NCI-H1436 treated with DMSO at 0.1 percent for 48 hours (cell line): ENCODE results near the gene PYY.
"Not testable (repeated sequence)": the region's sequence is repeated elsewhere in the genome, so short reads cannot be mapped to it uniquely, and the experiment has no call there.

Experiments used
- DNase-seq: peaks from one replicate; lab custom pipeline; 2025; lab: John Stamatoyannopoulos, UW

PYY gene

DNA sequence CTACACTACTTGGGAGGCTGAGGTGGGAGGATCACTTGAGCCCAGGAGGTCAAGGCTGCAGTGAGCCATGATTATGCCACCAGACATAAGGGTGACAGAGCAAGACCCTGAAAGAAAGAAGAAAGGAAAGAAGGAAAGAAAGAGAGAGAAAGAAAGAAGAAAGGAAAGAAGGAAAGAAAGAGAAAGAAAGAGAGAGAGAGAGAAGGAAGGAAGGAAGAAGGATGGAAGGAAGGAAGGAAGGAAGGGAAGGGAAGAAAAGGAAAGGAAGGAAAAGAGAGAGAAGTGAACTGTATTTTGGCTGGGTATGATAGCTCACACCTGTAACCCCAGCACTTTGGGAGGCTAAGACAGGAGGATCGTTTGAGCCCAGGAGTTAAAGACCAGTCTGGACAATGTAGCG, 24.3 kb upstream of the PYY start:
- no peak for DNase-seq

DNA sequence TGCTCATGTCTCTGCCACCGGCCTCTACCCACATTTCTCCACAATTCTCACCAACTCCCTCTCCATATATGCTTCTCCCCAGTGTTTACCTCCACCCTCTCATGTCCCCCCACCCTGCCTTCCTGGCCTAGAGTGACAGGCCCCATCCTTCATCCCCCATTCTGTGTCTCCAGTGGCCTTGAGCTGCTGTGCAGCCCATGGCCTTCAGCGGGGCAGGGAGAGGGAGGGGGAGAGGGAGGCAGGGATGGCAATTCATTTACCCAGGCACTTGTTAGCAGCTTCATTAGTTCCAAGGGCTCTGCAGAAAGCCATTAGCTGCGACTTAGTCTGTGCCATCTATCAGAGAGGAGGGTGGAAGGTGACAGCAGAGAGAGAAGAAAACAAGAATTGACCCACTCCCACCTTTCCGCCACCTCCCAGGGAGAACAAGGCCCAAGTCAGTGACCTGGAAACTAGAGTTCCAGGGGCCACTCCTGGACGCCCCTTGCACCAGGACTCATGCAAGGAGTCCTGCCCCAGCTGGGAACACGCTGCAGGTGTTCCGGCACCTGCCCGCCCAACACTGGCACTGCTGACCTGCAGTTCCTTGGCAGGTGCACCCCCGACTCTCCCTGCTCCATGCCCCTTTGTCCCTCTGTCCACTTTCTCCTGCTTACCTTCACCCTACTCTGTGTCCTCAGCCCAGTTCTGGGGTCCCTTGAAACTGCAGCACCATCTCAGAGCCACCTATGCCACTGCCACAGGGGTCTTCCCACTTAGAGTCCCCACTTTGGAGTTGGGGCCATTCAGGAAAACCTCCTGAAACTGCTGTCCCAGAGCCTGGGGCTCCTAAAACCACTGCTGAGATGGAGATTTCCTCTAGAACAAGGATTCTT, 23.5 kb upstream of the PYY start:
- DNase-seq = no peak

DNA sequence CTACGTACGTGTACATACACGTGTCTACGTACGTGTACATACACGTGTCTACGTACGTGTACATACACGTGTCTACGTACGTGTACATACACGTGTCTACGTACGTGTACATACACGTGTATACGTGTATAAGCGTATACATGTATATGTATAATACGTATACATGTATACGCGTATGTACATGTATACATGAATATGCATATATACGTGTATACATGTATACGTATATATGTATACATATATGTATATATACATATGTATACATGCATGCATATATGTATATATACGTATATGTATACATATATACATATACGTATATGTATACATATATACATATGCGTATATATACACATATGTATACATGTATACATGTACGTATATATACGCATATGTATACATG, 22.2 kb upstream of the PYY start:
- no peak for DNase-seq

GRCh38 chr17:43974382-43975266, 20.9 kb upstream of the PYY start:
- no peak for DNase-seq

DNA sequence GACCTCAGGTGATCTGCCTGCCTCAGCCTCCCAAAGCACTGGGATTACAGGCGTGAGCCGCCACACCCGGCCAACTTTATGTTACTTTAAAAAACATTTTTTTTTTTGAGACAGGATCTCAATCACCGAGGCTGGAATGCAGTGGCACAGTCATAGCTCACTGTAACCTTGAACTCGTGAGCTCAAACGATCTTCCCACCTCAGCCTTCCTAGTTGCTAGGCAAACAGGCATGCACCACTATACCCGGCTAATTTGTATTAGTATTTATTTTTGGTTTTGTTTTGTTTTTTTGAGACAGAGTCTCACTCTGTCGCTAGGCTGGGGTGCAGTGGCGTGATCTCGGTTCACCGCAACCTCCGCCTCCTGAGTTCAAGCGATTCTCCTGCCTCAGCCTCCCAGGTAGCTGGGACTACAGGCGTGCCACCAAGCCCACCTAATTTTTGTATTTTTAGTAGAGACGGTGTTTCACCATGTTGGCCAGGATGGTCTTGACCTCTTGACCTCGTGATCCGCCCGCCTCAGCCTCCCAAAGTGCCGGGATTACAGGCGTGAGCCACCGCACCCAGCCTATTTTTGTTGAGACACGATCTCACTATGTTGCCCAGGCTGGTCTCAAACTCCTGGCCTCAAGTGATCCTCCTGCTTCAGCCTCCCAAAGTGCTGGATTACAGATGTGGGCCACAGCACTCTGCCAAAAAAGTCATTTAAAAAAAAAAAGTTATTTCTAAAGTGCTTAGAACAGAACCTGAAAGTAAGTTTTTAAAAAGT, 18.9 kb upstream of the PYY start:
- DNase-seq = not testable (repeated sequence)

GRCh38 chr17:43971436-43971835, 17.7 kb upstream of the PYY start:
- not testable (repeated sequence) for DNase-seq

GRCh38 chr17:43970366-43970765, 16.6 kb upstream of the PYY start:
- no peak for DNase-seq

GRCh38 chr17:43967251-43967875, 13.6 kb upstream of the PYY start:
- DNase-seq = no peak

DNA sequence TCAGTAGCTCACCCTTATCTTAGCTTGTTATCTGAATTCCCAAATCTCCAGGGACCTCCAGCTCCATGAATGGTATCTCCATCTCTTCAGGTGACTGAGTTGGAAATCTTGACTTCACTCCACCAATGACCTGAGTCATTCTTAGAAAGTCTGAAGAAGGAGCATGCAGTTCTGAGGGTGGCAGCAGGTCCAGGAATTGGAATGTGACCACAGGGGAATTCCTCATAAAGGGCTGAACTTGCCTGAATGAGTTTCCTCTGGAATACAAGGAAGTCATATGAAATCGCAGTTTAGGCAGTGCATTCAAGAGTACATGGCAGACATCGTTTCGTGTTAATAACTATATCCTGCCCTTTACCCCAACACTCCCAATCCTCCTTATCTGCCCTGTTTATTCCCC, 12.5 kb upstream of the PYY start:
- DNase-seq = no peak

DNA sequence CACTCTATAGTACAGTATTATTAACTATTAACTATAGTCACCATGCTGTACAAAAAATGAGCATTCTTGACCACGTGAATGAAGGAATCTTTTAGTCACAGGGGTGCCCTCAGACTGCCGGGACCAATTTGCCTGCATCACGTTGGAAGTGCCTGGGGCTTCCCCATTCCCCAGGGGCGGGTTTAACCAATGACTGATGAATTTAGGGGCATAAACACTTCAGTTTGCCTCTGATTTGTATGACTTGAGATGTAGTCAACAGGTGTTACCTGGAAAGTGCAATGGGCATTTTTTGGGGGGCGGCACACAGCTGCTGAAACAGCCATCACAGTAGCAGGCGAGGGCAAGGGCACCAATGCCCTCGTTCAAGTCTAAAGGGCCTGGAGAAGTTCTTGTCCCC, 8.7 kb upstream of the PYY start:
- DNase-seq = no peak

DNA sequence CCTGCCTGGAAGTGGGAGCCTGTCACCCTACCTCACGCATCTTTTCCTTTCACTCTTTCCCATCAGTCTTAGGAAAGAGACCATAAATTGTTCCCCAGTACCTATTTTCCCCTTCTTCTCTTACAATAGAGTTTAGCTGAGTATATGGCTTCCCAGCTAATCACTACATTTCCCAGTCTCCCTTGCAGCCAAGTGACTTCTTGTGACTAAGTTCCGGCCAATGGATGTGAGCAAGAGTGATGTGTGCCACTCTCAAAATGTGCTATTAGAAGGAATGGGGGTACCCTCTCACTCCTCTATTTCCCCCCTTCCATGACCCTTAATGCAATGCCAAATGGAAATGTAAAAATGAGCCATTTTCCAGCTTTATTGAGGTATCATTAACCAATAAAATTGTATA, 8.2 kb upstream of the PYY start:
- DNase-seq = no peak

- DNase-seq = not testable (repeated sequence)
Measured at GRCh38 chr17:43961292-43961691, 7.6 kb upstream of the PYY start.

DNA sequence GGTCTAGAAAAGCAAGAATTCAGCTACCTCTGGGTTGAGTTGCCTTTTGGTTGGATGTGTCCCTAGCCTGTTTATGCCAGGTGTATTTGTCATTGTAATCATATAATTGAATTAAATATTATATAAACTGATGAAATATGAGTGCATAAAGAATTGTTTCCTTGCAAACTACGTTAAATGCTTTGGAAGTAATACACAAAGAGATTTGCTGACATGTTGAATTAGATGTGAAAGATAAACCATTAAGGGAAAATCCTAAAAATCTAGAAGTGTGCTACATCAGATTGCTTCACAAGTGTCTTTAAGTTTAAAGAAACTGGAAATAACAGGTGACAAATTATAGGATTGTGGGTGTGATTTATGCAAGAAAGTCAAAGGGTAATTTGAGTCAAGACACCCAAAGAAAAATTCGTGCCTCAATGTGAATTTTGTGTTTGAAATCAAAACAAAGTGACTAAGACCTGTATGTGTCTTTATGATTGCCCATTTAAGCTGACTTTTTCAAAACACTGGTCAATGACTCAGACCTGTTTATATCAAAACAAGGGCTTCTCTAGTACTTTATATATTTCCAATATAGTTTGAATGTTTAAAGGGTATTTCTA, 5.1 kb upstream of the PYY start:
- no peak for DNase-seq

GRCh38 chr17:43956222-43956621, 2.5 kb upstream of the PYY start:
- DNase-seq = no peak

- DNase-seq = no peak
Measured at GRCh38 chr17:43952724-43953666, 745 bp downstream of the PYY start.

GRCh38 chr17:43952351-43952723, 1.4 kb downstream of the PYY start:
- no peak for DNase-seq

GRCh38 chr17:43951750-43952149, 2.0 kb downstream of the PYY start:
- no peak for DNase-seq

DNA sequence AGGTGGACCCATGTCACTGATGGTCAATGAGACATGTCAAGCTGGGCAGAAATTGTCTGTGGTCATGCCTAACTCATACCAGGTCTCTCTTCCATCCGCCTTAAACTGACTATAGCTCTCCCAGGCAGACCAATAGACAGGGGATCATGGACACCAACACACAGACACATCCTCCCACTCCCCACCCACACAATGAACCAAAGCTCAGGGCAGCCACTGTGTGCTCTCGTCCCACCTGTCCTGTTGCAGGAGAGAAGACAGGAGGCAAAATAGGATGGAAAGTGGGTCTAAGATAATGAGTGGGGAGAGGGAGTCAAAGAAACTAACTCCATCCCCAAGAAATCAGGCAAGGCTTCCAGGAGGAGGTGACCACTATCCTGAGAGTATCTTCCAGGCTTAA, 3.2 kb downstream of the PYY start:
- DNase-seq = no peak

- no peak for DNase-seq
Measured at GRCh38 chr17:43949781-43950180, 4.0 kb downstream of the PYY start.

- DNase-seq = no peak
Measured at GRCh38 chr17:43946781-43947180, 7.0 kb downstream of the PYY start.
